IPS-NIHi7 (cell line): ENCODE measurements around the gene DSCAM.
A peak's percentile ranks its signal among the peaks of the same experiment; 100 is the strongest.

Experiments used
- DNase-seq: peaks from one replicate; pipeline ENCODE4 v3.0.0; 2012; ENCODE audit warnings: mixed read lengths; ENCODE audit errors: extremely low spot score

The DSCAM gene

GRCh38 chr21:39980241-39980820 is 866.6 kb downstream of the DSCAM start:
- DNase-seq: no peak

- no peak for DNase-seq
Observed at GRCh38 chr21:39979321-39979720, 867.6 kb downstream of the DSCAM start.

GRCh38 chr21:39976800-39977199 is 870.2 kb downstream of the DSCAM start:
- DNase-seq: peak; percentile 26

GRCh38 chr21:39972976-39973770 is 873.8 kb downstream of the DSCAM start:
- DNase-seq: no peak

GRCh38 chr21:39972471-39972870 is 874.5 kb downstream of the DSCAM start:
- DNase-seq: no peak

GRCh38 chr21:39971956-39972355 is 875.0 kb downstream of the DSCAM start:
- no peak for DNase-seq

GRCh38 chr21:39969691-39970364 is 877.1 kb downstream of the DSCAM start:
- no peak for DNase-seq

GRCh38 chr21:39968010-39968409 is 878.9 kb downstream of the DSCAM start:
- no peak for DNase-seq

GRCh38 chr21:39966786-39967185 is 880.2 kb downstream of the DSCAM start:
- DNase-seq: no peak

GRCh38 chr21:39965026-39965425 is 881.9 kb downstream of the DSCAM start:
- DNase-seq: no peak

- no peak for DNase-seq
Observed at GRCh38 chr21:39961251-39961650, 885.7 kb downstream of the DSCAM start.
